CD4-positive, alpha-beta T cell (primary cell): ENCODE data around the gene PRKCH. TPM values are rescaled to one million over a fixed set of nuclear protein-coding genes. Genes with fewer than 3 reads are reported as not detected.

Source experiments
- ATAC-seq: fragments of 200-7000 bp; cut with Tn5 transposase; one replicate; pipeline ENCODE4 v1.10.0; 2022; ENCODE audit warnings: mild to moderate bottlenecking; ENCODE audit not compliant: poor library complexity
- CTCF ChIA-PET: fragments of 350-600 bp; sonication (Branson Sonifier 250); formaldehyde crosslinking; loops from one replicate; lab custom pipeline; 2021; ENCODE audit warnings: antibody characterized with exemption, inconsistent platforms; lab: Charles Lee
- POLR2A ChIA-PET: fragments of 350-600 bp; sonication (Branson Sonifier 250); formaldehyde crosslinking; loops from one replicate; lab custom pipeline; 2021; ENCODE audit warnings: antibody characterized with exemption, inconsistent platforms; lab: Charles Lee
- DNase-seq, 14 experiments: peaks; one replicate each; pipeline ENCODE4 v3.0.0-alpha.2; 2013 to 2020; ENCODE audit warnings: mixed read lengths in 2 of 14
- H3K27ac ChIP-seq, 2 donors: one replicate each; pipeline versions ENCODE4 v1.5.1 to v1.7.0; 2013; ENCODE audit warnings: low read length in 2 of 2, low read depth in 1 of 2, mild to moderate bottlenecking in 1 of 2
- H3K27me3 ChIP-seq, 2 experiments: 1 replicate in 1 of 2; 2 replicates in 1 of 2; pipeline versions ENCODE4 v1.6.1 to v1.7.0; 2013; ENCODE audit warnings: low read length in 2 of 2, control low read depth in 1 of 2, mild to moderate bottlenecking in 1 of 2, moderate library complexity in 1 of 2; ENCODE audit not compliant: insufficient read depth in 2 of 2, control insufficient read depth in 1 of 2
- H3K36me3 ChIP-seq: one replicate; pipeline ENCODE4 v1.6.1; 2013; ENCODE audit warnings: low read length, control low read depth; ENCODE audit not compliant: insufficient read depth
- H3K4me1 ChIP-seq: one replicate; pipeline ENCODE4 v1.6.1; 2013; ENCODE audit warnings: low read length, control low read depth; ENCODE audit not compliant: insufficient read depth
- H3K4me3 ChIP-seq: one replicate; pipeline ENCODE4 v1.5.1; 2013; ENCODE audit warnings: mild to moderate bottlenecking, low read length, moderate library complexity
- H3K9me3 ChIP-seq, 2 experiments: 1 replicate in 1 of 2; 2 replicates in 1 of 2; pipeline versions ENCODE4 v1.6.1 to v1.7.0; 2013; ENCODE audit warnings: low read length in 2 of 2, mild to moderate bottlenecking in 2 of 2, control low read depth in 1 of 2, moderate library complexity in 1 of 2; ENCODE audit not compliant: control insufficient read depth in 1 of 2, insufficient read depth in 1 of 2
- H3K27ac Mint-ChIP-seq: one replicate; pipeline ENCODE4 v1.8.0; 2020; ENCODE audit warnings: mixed read lengths
- H3K27me3 Mint-ChIP-seq: one replicate; pipeline ENCODE4 v1.8.0; 2021; ENCODE audit warnings: mixed read lengths
- H3K36me3 Mint-ChIP-seq: one replicate; pipeline ENCODE4 v1.8.0; 2021; ENCODE audit warnings: low read depth, mixed read lengths
- H3K4me1 Mint-ChIP-seq: one replicate; pipeline ENCODE4 v1.8.0; 2021; ENCODE audit warnings: low read depth, mixed read lengths
- H3K4me3 Mint-ChIP-seq: one replicate; pipeline ENCODE4 v1.8.0; 2020; ENCODE audit warnings: mild to moderate bottlenecking, mixed read lengths
- H3K9me3 Mint-ChIP-seq: one replicate; pipeline ENCODE4 v1.8.0; 2020; ENCODE audit warnings: mixed read lengths
- intact Hi-C, 2 experiments: fragments of 100-400 bp; cut with DNase I in 1 of 2; cut with micrococcal nuclease in 1 of 2; formaldehyde crosslinking; loops; one replicate each; pipeline versions ENCODE4 v1.15.1 to v1.9.0; 2023 to 2025; cut with DNase I, micrococcal nuclease
- total RNA-seq, 174 experiments: library from RNA in 2 of 174; stranded (reverse) in 2 of 174; gene quantifications; one replicate each; pipeline ENCODE4 v1.2.3 and lab custom pipeline; 2021 to 2026
- TF ChIP-seq, protein P1 (sequence below): fragments of 200-600 bp; IDR thresholded peaks from one replicate; pipeline ENCODE4 v1.8.0; 2022; ENCODE audit warnings: antibody characterized with exemption, mild to moderate bottlenecking

PRKCH gene
- total RNA-seq, 2 experiments from 2014 or later: 378 to 385 TPM

DNA sequence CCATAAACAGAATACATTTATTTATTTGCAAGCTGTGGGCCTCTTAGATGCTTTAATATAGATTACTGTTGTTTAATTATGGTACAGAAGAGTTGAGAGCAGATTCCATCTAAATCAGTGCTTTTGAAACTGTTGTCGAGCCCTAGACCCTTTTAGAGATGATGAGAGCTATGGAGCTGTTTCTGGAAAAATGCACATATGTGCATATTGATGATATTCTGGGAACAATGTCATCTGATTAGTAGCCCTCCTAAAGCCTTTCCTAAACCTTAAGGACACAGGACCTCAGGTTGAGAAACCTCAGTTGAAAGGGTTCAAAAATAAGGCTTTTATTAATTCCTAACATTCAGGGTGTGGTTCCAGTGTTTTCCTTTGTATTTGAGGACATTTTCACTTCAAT is 11.7 kb downstream of the PRKCH start:
- H3K4me1 ChIP-seq: peaks cover 78% of the 10 kb centered on the region
- Mint-ChIP-seq H3K27ac (peak overlapping the region; percentile 99), H3K27me3 (no peaks in the 10 kb centered on the region), H3K36me3 (peaks cover 60% of the 10 kb centered on the region), H3K4me1 (peaks cover 88% of the 10 kb centered on the region), H3K4me3 (peak overlapping the region; percentile 88), H3K9me3 (no peaks in the 10 kb centered on the region)
- no peaks in the 10 kb centered on the region for H3K36me3 ChIP-seq
- DNase-seq (no peak), ATAC-seq (no peak)
- ChIA-PET POLR2A (interaction anchor here (0.8 to 10.4 kb wide), 17 partner anchors 12 to 1084 kb away, joined by 3 to 185 read pairs (median 6); partner anchors contain the start of genes PPM1A, PRKCH and SNAPC1), CTCF (interaction anchor here (0.9 to 6.3 kb wide), 6 partner anchors 9 to 505 kb away, joined by 3 to 29 read pairs (median 3); partner anchors contain the start of genes PRKCH and TMEM30B)
- TF ChIP-seq, protein P1, sequence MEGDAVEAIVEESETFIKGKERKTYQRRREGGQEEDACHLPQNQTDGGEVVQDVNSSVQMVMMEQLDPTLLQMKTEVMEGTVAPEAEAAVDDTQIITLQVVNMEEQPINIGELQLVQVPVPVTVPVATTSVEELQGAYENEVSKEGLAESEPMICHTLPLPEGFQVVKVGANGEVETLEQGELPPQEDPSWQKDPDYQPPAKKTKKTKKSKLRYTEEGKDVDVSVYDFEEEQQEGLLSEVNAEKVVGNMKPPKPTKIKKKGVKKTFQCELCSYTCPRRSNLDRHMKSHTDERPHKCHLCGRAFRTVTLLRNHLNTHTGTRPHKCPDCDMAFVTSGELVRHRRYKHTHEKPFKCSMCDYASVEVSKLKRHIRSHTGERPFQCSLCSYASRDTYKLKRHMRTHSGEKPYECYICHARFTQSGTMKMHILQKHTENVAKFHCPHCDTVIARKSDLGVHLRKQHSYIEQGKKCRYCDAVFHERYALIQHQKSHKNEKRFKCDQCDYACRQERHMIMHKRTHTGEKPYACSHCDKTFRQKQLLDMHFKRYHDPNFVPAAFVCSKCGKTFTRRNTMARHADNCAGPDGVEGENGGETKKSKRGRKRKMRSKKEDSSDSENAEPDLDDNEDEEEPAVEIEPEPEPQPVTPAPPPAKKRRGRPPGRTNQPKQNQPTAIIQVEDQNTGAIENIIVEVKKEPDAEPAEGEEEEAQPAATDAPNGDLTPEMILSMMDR: no peak
- peak overlapping the region; percentile 85 to 98 for H3K27ac ChIP-seq
- intact Hi-C loops: no loop called here
- no peaks in the 10 kb centered on the region for H3K9me3 ChIP-seq
- peak overlapping the region; percentile 49 for H3K4me3 ChIP-seq
- no peaks in the 10 kb centered on the region for H3K27me3 ChIP-seq

DNA sequence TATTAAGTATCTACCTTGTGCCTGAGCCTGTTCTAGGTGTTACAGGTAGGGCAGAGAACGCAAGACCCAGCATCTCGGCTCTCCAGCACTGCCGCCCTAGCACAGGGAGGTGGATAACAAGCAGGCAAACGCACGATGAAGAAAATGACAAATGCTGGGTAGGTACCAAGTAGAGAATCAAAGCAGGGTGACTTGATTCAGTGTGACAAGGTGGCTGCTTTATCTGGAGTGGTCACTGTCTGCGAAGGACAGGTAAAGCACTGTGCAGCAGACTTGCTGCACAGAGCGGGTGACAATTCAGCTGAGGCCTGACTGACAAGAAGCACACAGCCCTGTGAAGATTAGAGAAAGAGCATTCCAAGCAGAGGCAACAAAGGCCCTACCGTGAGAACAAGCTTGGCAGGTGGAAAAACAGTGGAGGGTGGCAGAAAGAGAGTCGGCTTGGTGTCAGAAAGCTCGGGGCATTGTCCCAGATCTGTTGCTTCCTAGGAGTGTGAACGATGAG is 12.9 kb downstream of the PRKCH start:
- no peaks in the 10 kb centered on the region for H3K9me3 Mint-ChIP-seq
- peak overlapping the region; percentile 99 for H3K27ac Mint-ChIP-seq
- intact Hi-C loops: no loop called here
- peaks cover 87% of the 10 kb centered on the region for H3K4me1 Mint-ChIP-seq
- no peaks in the 10 kb centered on the region for H3K27me3 ChIP-seq
- H3K9me3 ChIP-seq: no peaks in the 10 kb centered on the region
- TF ChIP-seq, protein P1: no peak
- H3K27ac ChIP-seq: peak overlapping the region; percentile 85 to 98
- no peaks in the 10 kb centered on the region for H3K36me3 ChIP-seq
- peaks cover 53% of the 10 kb centered on the region for H3K36me3 Mint-ChIP-seq
- CTCF ChIA-PET: interaction anchor here (0.9 to 6.3 kb wide), 4 partner anchors 10 to 53 kb away, joined by 3 to 29 read pairs (median 4); partner anchors contain the start of genes PRKCH and TMEM30B
- DNase-seq (peak in 5 of 14 experiments; percentile 23 to 58 (median 56)), ATAC-seq (no peak)
- H3K27me3 Mint-ChIP-seq: no peaks in the 10 kb centered on the region
- peaks cover 79% of the 10 kb centered on the region for H3K4me1 ChIP-seq
- POLR2A ChIA-PET: interaction anchor here (0.7 to 10.4 kb wide), 12 partner anchors 11 to 1085 kb away, joined by 3 to 185 read pairs (median 6); partner anchors contain the start of genes HIF1A, PPM1A, PRKCH and SNAPC1
- peak overlapping the region; percentile 49 for H3K4me3 ChIP-seq
- H3K4me3 Mint-ChIP-seq: peak overlapping the region; percentile 88

DNA sequence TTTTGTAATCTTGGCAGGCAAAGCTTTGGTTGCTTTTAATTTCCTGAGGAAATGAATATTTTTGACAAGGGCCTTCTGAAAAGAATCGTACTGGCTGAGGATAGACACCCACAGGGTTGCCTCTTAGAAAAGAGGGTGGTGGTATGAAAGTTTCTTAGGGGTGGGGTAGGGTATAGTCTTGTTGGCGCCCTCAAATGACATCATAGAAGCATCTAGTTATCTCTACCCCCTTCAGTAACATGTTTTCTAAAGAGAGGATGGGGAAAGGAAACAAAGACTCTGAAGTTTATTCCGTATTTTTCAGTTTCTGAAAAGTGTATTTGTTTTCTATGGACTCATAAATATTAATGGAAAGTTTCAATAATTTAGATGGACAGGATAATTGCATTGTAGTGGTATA is 13.7 kb downstream of the PRKCH start:
- H3K27ac Mint-ChIP-seq: peak overlapping the region; percentile 99
- H3K4me1 ChIP-seq: peaks cover 79% of the 10 kb centered on the region
- H3K4me3 Mint-ChIP-seq: peak overlapping the region; percentile 87
- ChIA-PET CTCF (interaction anchor here (1.3 to 6.3 kb wide), 2 partner anchors 9 to 13 kb away, joined by 5 to 29 read pairs; partner anchors contain the start of gene PRKCH), POLR2A (interaction anchor here (0.7 to 10.4 kb wide), 10 partner anchors 10 to 360 kb away, joined by 3 to 185 read pairs (median 6); partner anchors contain the start of genes HIF1A and PRKCH)
- H3K27ac ChIP-seq: peak overlapping the region; percentile 85 to 98
- H3K4me1 Mint-ChIP-seq: peaks cover 82% of the 10 kb centered on the region
- H3K36me3 Mint-ChIP-seq: peaks cover 48% of the 10 kb centered on the region
- ATAC-seq: peak; percentile 27
- TF ChIP-seq, protein P1: no peak
- intact Hi-C loops: loop anchor here in 1 of 2 experiments (5.0 kb wide), 1 partner anchor 362 kb away; the partner anchor contains the start of gene HIF1A
- peak in 3 of 14 experiments; percentile 56 to 67 (median 64) for DNase-seq
- H3K9me3 Mint-ChIP-seq: no peaks in the 10 kb centered on the region
- no peaks in the 10 kb centered on the region for H3K27me3 Mint-ChIP-seq
- H3K9me3 ChIP-seq: no peaks in the 10 kb centered on the region
- no peaks in the 10 kb centered on the region for H3K27me3 ChIP-seq
- peak overlapping the region; percentile 49 for H3K4me3 ChIP-seq
- no peaks in the 10 kb centered on the region for H3K36me3 ChIP-seq
